SKM-1 (cell line): ENCODE data around the gene MKS1.

Experiments used
- DNase-seq: peaks from one replicate; lab custom pipeline; 2025; ENCODE audit not compliant: unreplicated experiment; lab: John Stamatoyannopoulos, UW

The MKS1 gene

GRCh38 chr17:58245428-58246103, 26.5 kb upstream of the MKS1 start:
- no peak for DNase-seq

DNA sequence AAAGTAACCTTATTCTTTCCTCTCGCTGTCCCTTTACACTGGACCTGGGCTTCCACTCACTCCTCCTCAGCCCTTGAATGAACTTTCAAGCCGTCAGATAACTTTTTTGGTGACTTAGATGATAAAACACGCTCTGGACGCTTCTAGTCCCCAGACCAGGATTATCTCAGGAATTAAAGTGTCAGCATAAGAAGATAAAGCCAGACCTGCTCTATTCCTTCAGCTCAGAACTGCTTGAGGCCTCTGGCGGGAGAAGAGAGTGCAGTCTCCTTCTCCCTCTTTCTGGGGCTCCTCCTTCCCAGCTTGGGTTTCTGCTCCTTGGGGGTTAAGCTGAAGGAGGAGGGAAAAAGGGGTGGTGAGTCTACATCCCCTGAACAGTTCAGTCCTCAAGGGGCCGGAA, 25.9 kb upstream of the MKS1 start:
- no peak for DNase-seq

- no peak for DNase-seq
Observed at GRCh38 chr17:58242171-58242784, 23.2 kb upstream of the MKS1 start.

DNA sequence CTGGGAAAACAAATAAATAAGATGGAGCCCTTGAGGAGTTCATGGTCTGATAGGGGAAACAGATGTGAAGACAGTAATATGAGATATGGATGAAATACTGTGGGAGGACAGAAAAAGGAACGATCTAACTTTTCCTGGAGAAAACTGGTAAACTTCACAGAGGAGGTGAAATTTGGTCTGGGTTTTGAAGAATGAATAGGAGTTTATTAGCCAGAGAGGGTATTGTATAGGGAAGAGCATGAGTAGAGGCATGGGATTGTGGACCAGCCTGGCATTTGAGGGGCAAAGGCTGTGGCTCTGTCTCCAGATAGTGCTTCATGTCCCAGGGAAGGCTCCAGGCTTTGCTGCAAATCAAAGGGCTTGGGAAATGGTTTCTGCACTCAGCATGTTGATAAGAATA, 20.9 kb upstream of the MKS1 start:
- DNase-seq: no peak

GRCh38 chr17:58238147-58238634, 19.1 kb upstream of the MKS1 start, which contains the start of gene LPO:
TSS of gene LPO (plus strand) at chr17:58238584. CDS start at chr17:58242980, 4,396 bp downstream.
- DNase-seq: no peak

- DNase-seq: no peak
Observed at GRCh38 chr17:58236394-58236793, 17.3 kb upstream of the MKS1 start.

DNA sequence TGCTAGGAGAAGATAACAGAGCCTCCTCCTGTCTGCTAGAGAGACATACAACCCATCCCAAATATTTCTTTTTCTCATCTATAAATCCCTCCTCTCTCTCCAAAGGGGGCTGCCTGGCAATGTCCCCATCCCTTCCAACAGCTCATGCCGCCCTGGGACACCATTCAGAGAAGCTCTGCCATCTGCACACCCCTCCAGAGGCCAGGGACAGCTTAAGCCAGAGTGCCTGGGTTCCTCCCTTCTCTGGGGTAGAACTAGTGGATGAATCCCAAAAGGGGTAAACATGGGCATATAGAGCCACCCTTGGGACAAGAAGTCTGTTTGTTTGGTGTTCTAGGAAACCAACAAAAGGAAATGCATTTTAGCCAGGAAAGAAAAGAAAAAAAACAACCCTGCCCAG, 16.8 kb upstream of the MKS1 start:
- no peak for DNase-seq

GRCh38 chr17:58234512-58234911, 15.5 kb upstream of the MKS1 start:
- no peak for DNase-seq

- DNase-seq: no peak
Observed at GRCh38 chr17:58233543-58233942, 14.5 kb upstream of the MKS1 start.

GRCh38 chr17:58232707-58233156, 13.7 kb upstream of the MKS1 start:
- DNase-seq: peak; percentile 95

- no peak for DNase-seq
Observed at GRCh38 chr17:58231641-58232040, 12.6 kb upstream of the MKS1 start.

- no peak for DNase-seq
Observed at GRCh38 chr17:58229881-58230280, 10.8 kb upstream of the MKS1 start.

- no peak for DNase-seq
Observed at GRCh38 chr17:58229384-58229783, 10.3 kb upstream of the MKS1 start.

GRCh38 chr17:58228679-58229078, 9.6 kb upstream of the MKS1 start:
- DNase-seq: no peak

GRCh38 chr17:58227733-58228132, 8.7 kb upstream of the MKS1 start:
- no peak for DNase-seq

DNA sequence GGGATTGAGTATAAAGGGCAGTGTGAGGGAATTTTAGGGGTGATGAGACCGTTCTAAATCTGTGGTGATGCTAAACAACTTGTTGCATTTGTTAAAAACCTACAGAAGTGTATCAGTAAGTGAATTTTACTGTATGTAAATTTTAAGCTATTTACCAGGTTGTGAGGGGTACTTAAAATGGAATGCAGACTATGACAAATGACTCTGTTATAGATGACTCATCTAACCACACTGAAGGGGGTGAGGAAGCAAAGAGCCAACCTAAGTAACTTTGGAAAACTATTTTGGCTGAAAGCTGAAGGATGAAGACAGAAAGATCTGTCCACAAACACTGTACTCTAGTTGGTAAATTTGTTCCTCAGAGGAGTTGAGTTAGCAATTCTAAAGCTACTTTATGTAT, 5.3 kb upstream of the MKS1 start:
- no peak for DNase-seq

DNA sequence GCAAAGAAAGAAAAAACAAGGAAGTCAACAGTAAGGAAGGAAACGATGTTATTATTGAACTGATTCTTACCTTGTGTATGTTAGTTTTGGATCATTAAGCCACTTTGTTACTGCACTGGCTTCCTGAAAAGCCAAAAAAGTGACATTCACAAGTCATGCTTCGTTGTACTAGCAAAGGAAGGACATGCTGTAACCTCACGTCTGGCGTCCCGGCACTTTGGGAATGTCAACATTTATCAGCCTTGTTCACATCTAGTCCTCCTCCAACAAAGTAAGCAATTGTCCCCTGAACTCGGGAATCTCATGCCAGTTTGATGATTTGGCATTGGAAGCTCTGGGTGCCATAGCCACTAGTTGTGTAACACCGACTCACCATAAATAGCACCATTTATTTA, 731 bp upstream of the MKS1 start:
- DNase-seq: no peak

GRCh38 chr17:58217766-58218165, 1.3 kb downstream of the MKS1 start:
- no peak for DNase-seq

DNA sequence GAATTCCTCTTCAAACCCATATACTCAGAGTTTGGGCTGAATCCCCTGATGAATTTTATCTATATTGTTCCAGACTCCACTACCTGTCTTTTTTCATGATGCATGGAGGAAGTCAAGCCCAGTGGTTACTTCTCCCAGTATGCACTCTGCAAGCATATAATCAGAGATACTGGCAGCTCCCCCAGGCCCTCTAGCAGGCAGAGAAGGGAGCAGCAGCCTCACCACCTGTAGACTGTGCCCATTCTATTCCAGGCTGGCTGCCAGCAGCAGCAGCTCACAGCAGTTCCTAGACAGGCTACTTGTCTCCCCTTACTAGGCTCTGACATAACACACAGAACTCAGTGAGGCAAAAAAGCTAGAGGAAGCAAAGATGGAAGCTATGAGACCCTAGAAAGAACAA, 3.4 kb downstream of the MKS1 start:
- DNase-seq: no peak

DNA sequence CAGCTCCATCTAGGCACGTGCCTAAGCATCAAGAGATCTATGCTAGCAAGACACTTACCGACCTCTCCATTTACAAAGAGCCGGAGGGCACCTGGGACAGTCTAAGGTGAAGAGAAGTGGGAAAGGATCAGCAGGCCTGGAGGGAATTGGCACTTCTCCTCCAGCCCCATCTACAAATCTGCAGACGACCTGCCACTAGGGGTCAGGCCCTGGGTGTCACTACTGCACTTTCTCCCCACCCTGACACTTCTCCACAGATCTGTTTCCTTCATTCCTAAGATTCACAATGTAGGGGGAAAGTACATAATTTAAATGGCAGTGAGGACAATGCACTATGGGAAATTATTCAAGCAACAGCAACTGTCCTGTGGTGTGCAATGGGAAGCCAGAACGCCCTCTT, 8.1 kb downstream of the MKS1 start:
- DNase-seq: no peak

- no peak for DNase-seq
Observed at GRCh38 chr17:58208344-58208743, 10.7 kb downstream of the MKS1 start.

DNA sequence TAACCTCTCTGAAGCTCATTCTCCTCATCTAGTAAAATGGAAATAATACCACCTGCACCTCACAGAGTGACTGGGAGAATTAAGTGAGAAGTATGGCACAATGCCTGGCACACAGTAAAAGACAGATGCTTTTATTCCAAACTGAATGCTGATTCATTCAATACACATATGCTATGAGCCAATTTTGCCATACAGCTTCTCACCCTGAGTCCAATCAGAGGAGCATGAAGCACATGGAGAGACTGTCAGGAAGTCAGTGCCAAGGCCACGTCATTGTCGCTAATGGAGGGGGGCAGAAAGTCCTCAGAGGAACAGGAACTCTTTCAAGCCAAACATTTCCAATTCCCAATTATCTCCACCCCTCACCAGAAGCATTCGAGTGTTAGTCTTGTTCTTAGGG, 11.6 kb downstream of the MKS1 start:
- no peak for DNase-seq

- DNase-seq: no peak
Observed at GRCh38 chr17:58205936-58206335, 13.1 kb downstream of the MKS1 start.
